WTC11 (cell line): ENCODE results near the gene TSPAN9.

Experiments used
- ATF1 ChIP-seq: sonication (generic); formaldehyde crosslinking; IDR thresholded peaks from 2 replicates; pipeline ENCODE4 v1.8.1; 2023; ENCODE audit warnings: mild to moderate bottlenecking, moderate library complexity, missing genetic modification reagents
- ESRRA ChIP-seq: sonication (generic); formaldehyde crosslinking; IDR thresholded peaks from 2 replicates; pipeline ENCODE4 v1.8.1; 2022; ENCODE audit warnings: mild to moderate bottlenecking, missing genetic modification reagents, borderline replicate concordance
- FOXJ3 ChIP-seq: sonication (generic); formaldehyde crosslinking; IDR thresholded peaks from 2 replicates; pipeline ENCODE4 v1.9.0; 2021; ENCODE audit warnings: missing genetic modification reagents, mild to moderate bottlenecking, borderline replicate concordance
- JAZF1 ChIP-seq: fragments of 250-450 bp; sonication (Bioruptor Pico); IDR thresholded peaks from 2 replicates; pipeline ENCODE4 v1.9.0; 2021; ENCODE audit warnings: moderate library complexity, mild to moderate bottlenecking, inconsistent platforms
- NR3C1 ChIP-seq: sonication (generic); formaldehyde crosslinking; conservative IDR thresholded peaks from 2 replicates; pipeline ENCODE4 v1.8.1; 2023; ENCODE audit warnings: low read depth, mild to moderate bottlenecking, missing genetic modification reagents
- TF ChIP-seq, protein P1 (sequence below): fragments of 200-600 bp; IDR thresholded peaks from 2 replicates; pipeline ENCODE4 v1.8.0; 2022; ENCODE audit warnings: antibody characterized with exemption

DNA sequence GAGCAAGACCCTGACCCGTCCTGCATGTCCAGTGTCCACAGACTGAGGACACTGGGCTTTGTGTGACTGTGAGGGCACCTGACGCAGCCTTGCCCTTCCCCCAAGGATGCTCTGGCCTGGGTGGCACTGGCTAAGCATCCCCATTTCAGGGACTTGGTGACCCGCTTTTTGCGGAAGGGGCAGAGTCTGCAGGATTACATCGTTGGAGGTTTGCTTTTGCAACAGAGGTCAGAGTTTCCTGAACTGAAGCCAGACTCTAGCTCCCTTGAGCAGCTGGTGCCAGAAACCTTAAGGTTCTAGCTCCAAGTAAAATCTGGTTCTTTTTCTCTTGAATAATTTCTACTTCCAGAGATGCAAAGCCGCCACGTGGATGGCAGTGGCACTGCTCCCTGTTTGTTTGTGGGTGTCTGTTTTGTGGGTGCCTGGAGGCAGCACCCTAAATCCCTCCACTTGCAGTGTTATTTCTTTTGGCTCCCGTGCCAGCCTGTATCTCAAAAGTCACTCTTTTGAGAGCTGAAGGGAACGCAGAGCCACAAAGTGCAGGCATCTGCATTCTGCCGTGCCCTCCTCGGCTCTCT, 184.7 kb downstream of the TSPAN9 start:
- TF ChIP-seq, protein P1, sequence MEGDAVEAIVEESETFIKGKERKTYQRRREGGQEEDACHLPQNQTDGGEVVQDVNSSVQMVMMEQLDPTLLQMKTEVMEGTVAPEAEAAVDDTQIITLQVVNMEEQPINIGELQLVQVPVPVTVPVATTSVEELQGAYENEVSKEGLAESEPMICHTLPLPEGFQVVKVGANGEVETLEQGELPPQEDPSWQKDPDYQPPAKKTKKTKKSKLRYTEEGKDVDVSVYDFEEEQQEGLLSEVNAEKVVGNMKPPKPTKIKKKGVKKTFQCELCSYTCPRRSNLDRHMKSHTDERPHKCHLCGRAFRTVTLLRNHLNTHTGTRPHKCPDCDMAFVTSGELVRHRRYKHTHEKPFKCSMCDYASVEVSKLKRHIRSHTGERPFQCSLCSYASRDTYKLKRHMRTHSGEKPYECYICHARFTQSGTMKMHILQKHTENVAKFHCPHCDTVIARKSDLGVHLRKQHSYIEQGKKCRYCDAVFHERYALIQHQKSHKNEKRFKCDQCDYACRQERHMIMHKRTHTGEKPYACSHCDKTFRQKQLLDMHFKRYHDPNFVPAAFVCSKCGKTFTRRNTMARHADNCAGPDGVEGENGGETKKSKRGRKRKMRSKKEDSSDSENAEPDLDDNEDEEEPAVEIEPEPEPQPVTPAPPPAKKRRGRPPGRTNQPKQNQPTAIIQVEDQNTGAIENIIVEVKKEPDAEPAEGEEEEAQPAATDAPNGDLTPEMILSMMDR: no peak
- TF ChIP-seq NR3C1 (CRISPR knock-in tag) (no peak), JAZF1 (CRISPR knock-in tag) (no peak), FOXJ3 (no peak), ESRRA (CRISPR knock-in tag) (no peak), ATF1 (CRISPR knock-in tag) (no peak)
